Measurements from ENCODE around the gene KIAA1217. TPM values are rescaled to one million over a fixed set of nuclear protein-coding genes. Genes with fewer than 3 reads are reported as not detected.

The KIAA1217 gene
- polyA plus RNA-seq, 3 donors: not detected

GRCh38 chr10:24215603-24216002 is 6.7 kb downstream of the KIAA1217 start:
- peaks cover 2 to 3% of the 10 kb centered on the region in 2 donors for H3K27me3 ChIP-seq (ENCODE audit: control insufficient read depth in 2 of 2, insufficient read depth in 2 of 2, low read length in 2 of 2)
- DNase-seq: no peak
- H4K20me1 ChIP-seq (ENCODE audit: insufficient read depth, low read length): no peaks in the 10 kb centered on the region
- Mint-ChIP-seq H3K4me3 (no peak overlapping the region), H3K27me3 (ENCODE audit: low read depth in 3 of 3) (peaks cover 3 to 6% (median 6%) of the 10 kb centered on the region in 3 donors), H3K9me3 (peaks cover 0 to 7% (median 2%) of the 10 kb centered on the region in 7 donors), H3K36me3 (no peaks in the 10 kb centered on the region), H3K4me1 (no peaks in the 10 kb centered on the region), H3K27ac (no peak overlapping the region)
- no peaks in the 10 kb centered on the region for H3K4me1 ChIP-seq (ENCODE audit: control insufficient read depth in 1 of 2, insufficient read depth in 2 of 2, low read length in 2 of 2)
- no peaks in the 10 kb centered on the region for H3K9me3 ChIP-seq (replicated peaks in 1 of 2; ENCODE audit: control insufficient read depth in 1 of 2, insufficient read depth in 1 of 2, low read length in 2 of 2)
- H3K79me2 ChIP-seq (ENCODE audit: insufficient read depth, low read length): no peaks in the 10 kb centered on the region
- no peak overlapping the region for H3K4me3 ChIP-seq (replicated peaks in 1 of 3; ENCODE audit: low read depth in 2 of 3, low read length in 3 of 3)
- TF ChIP-seq CTCF (IDR thresholded peaks at IDR 0.05): no peak
- intact Hi-C loops (cut with micrococcal nuclease): no loop called here
- no peaks in the 10 kb centered on the region for H3K36me3 ChIP-seq (replicated peaks in 1 of 2; ENCODE audit: control insufficient read depth in 1 of 2, insufficient read depth in 2 of 2, low read length in 2 of 2)
- H3K9ac ChIP-seq (ENCODE audit: insufficient read depth, low read length, poor library complexity, severe bottlenecking): no peak overlapping the region
- WGBS (ENCODE audit: insufficient coverage): 79% methylated on average over 5 of the region's 5 CpGs
- no peak overlapping the region for H3K27ac ChIP-seq (ENCODE audit: low read depth in 1 of 2, low read length in 2 of 2)
- no peak overlapping the region for H3K4me2 ChIP-seq (replicated peaks; ENCODE audit: extremely low read depth, low read length, poor library complexity, severe bottlenecking)
- H2AFZ ChIP-seq (ENCODE audit: insufficient read depth, low read depth, low read length, poor library complexity, severe bottlenecking): no peak overlapping the region

DNA sequence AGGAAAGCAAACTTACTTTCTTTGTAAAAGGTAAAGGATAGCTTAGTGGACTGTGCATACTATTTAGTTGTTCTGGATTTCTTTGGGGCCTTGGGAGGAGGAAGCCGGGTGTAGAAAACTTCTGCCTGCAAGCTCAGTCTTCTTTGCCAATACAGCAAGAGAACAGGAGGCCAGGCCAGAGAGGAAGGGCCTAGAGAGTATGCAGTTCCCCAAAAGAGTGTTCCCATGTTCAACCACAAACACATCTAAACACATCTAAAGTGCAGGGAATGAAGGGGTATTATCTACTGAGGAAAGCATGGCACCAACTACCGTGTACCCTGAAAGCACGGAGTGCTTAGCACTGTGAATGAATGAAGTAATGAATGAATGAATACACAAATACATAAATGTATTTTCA is 11.0 kb downstream of the KIAA1217 start:
- H3K27ac Mint-ChIP-seq: no peak overlapping the region
- Histone ChIP-seq H3K9ac (ENCODE audit: insufficient read depth, low read length, poor library complexity, severe bottlenecking) (no peak overlapping the region), H3K27ac (ENCODE audit: low read depth in 1 of 2, low read length in 2 of 2) (no peak overlapping the region), H3K27me3 (ENCODE audit: control insufficient read depth in 2 of 2, insufficient read depth in 2 of 2, low read length in 2 of 2) (no peaks in the 10 kb centered on the region), H3K4me1 (ENCODE audit: control insufficient read depth in 1 of 2, insufficient read depth in 2 of 2, low read length in 2 of 2) (no peaks in the 10 kb centered on the region), H3K4me2 (replicated peaks; ENCODE audit: extremely low read depth, low read length, poor library complexity, severe bottlenecking) (no peak overlapping the region), H4K20me1 (ENCODE audit: insufficient read depth, low read length) (no peaks in the 10 kb centered on the region), H3K9me3 (replicated peaks in 1 of 2; ENCODE audit: control insufficient read depth in 1 of 2, insufficient read depth in 1 of 2, low read length in 2 of 2) (no peaks in the 10 kb centered on the region), H3K36me3 (replicated peaks in 1 of 2; ENCODE audit: control insufficient read depth in 1 of 2, insufficient read depth in 2 of 2, low read length in 2 of 2) (no peaks in the 10 kb centered on the region), H3K79me2 (ENCODE audit: insufficient read depth, low read length) (no peaks in the 10 kb centered on the region), H3K4me3 (replicated peaks in 1 of 3; ENCODE audit: low read depth in 2 of 3, low read length in 3 of 3) (no peak overlapping the region), H2AFZ (ENCODE audit: insufficient read depth, low read depth, low read length, poor library complexity, severe bottlenecking) (no peak overlapping the region)
- intact Hi-C loops (cut with micrococcal nuclease): no loop called here
- no CpG with 5 or more reads among the region's 3 CpGs for WGBS (ENCODE audit: insufficient coverage)
- TF ChIP-seq CTCF (IDR thresholded peaks at IDR 0.05): no peak
- peaks cover 0 to 7% (median 2%) of the 10 kb centered on the region in 7 donors for H3K9me3 Mint-ChIP-seq
- peaks cover 1 to 8% (median 2%) of the 10 kb centered on the region in 3 donors for H3K27me3 Mint-ChIP-seq (ENCODE audit: low read depth in 3 of 3)
- no peaks in the 10 kb centered on the region for H3K4me1 Mint-ChIP-seq
- H3K36me3 Mint-ChIP-seq: no peaks in the 10 kb centered on the region
- no peak for DNase-seq
- no peak overlapping the region for H3K4me3 Mint-ChIP-seq
